HEK293 (cell line): ENCODE results near the gene PRXL2C.

Experiments
- CTCF ChIP-seq: fragments of 450-650 bp; formaldehyde crosslinking; IDR thresholded peaks from 2 replicates; pipeline ENCODE4 v1.5.1; 2016; ENCODE audit warnings: missing biosample characterization, missing genetic modification characterization
- KLF17 ChIP-seq: fragments of 450-650 bp; formaldehyde crosslinking; IDR thresholded peaks from 2 replicates; pipeline ENCODE4 v1.5.1; 2016; ENCODE audit warnings: missing biosample characterization, missing genetic modification characterization
- ZBTB6 ChIP-seq: fragments of 450-650 bp; formaldehyde crosslinking; IDR thresholded peaks from 2 replicates; pipeline ENCODE4 v1.5.1; 2017; ENCODE audit warnings: missing biosample characterization, missing genetic modification characterization
- ZNF37A ChIP-seq: fragments of 450-650 bp; IDR thresholded peaks from 2 replicates; pipeline ENCODE4 v1.5.1; 2018; ENCODE audit warnings: missing biosample characterization, missing genetic modification characterization

- TF ChIP-seq KLF17 (no peak), CTCF (tag by site-specific recombination) (no peak), ZBTB6 (tag by site-specific recombination) (no peak), ZNF37A (tag by site-specific recombination) (no peak)
These were observed 35.0 kb downstream of the PRXL2C start for GRCh38 chr9:96620181-96620514.
